PC-9 (cell line): ENCODE results near the gene SHROOM3.

ENCODE experiments used
- EZH2 ChIP-seq: fragments of 200-600 bp; sonication (generic); IDR thresholded peaks from 2 replicates; pipeline ENCODE4 v1.8.0; 2017; ENCODE audit warnings: antibody characterized with exemption, low read depth
- TF ChIP-seq, protein P1 (sequence below): fragments of 200-600 bp; sonication (generic); conservative IDR thresholded peaks from 2 replicates; pipeline ENCODE4 v1.6.1; 2017; ENCODE audit warnings: mixed run types, antibody characterized with exemption, mild to moderate bottlenecking, moderate library complexity

DNA sequence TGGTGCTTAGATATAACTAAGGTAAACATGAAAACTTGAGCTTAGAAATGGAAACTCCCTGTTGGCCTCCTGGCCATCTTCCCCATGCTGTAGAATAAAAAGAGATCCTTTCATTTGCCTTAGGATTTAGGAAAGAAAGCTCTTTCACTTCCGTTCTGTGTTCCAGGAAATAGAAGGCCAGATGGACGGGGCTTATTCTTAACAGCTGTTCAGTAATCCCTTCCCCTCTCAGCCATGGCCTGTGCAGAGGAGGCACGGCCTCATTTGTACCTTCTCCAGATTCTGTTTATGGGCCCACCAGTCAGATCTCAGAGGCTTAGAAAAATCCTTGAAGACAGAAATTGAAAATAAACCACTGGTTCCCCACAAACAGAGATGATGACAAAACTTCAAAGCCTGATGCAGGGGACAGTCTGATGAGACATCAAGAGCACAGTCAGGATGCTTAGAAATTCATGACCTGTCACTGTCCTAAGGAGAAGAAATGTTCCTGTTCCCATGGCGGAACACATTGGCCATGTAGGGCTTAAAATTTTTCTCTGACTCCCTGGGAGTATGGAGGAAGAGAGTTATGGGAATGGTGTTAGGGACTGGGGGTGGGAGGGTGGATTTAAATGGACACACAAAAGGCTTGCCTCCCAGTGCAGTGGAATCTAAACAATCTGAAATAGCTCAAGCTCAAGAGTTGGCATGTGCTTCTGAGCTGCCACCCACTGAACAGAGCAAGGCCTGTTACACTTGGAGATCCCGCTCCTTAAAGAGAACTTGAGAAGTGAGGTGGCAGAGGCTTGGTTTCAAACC lies 274.1 kb downstream of the SHROOM3 start:
- TF ChIP-seq, protein P1, sequence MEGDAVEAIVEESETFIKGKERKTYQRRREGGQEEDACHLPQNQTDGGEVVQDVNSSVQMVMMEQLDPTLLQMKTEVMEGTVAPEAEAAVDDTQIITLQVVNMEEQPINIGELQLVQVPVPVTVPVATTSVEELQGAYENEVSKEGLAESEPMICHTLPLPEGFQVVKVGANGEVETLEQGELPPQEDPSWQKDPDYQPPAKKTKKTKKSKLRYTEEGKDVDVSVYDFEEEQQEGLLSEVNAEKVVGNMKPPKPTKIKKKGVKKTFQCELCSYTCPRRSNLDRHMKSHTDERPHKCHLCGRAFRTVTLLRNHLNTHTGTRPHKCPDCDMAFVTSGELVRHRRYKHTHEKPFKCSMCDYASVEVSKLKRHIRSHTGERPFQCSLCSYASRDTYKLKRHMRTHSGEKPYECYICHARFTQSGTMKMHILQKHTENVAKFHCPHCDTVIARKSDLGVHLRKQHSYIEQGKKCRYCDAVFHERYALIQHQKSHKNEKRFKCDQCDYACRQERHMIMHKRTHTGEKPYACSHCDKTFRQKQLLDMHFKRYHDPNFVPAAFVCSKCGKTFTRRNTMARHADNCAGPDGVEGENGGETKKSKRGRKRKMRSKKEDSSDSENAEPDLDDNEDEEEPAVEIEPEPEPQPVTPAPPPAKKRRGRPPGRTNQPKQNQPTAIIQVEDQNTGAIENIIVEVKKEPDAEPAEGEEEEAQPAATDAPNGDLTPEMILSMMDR, result no peak
- no peak for TF ChIP-seq EZH2
